Hepatocyte (in vitro differentiated cells): ENCODE results near the gene COA1.

Experiments used
- EZH2 ChIP-seq: fragments of 200-600 bp; sonication (generic); IDR thresholded peaks from 2 replicates; pipeline ENCODE4 v1.6.1; 2016; ENCODE audit warnings: antibody characterized with exemption, mild to moderate bottlenecking, borderline replicate concordance
- TF ChIP-seq, protein P1 (sequence below): fragments of 200-600 bp; sonication (generic); IDR thresholded peaks from 2 replicates; pipeline ENCODE4 v1.5.1; 2016; ENCODE audit warnings: antibody characterized with exemption, mild to moderate bottlenecking; ENCODE audit not compliant: poor library complexity

DNA sequence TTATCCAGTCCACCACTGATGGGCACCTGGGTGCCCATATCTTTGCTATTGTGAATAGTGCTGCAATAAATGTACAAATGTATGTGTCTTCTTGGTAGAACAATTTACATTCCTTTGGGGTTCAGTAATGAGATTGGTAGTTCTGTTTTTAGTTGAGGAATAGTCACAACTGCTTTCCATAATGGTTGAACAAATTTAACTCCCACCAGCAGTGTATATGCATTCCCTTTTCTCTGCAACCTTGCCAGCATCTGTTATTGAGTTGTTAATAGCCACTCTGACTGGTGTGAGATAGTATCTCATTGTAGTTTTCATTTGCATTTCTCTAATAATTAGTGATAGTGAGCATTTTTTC is 27.8 kb downstream of the COA1 start:
- TF ChIP-seq, protein P1, sequence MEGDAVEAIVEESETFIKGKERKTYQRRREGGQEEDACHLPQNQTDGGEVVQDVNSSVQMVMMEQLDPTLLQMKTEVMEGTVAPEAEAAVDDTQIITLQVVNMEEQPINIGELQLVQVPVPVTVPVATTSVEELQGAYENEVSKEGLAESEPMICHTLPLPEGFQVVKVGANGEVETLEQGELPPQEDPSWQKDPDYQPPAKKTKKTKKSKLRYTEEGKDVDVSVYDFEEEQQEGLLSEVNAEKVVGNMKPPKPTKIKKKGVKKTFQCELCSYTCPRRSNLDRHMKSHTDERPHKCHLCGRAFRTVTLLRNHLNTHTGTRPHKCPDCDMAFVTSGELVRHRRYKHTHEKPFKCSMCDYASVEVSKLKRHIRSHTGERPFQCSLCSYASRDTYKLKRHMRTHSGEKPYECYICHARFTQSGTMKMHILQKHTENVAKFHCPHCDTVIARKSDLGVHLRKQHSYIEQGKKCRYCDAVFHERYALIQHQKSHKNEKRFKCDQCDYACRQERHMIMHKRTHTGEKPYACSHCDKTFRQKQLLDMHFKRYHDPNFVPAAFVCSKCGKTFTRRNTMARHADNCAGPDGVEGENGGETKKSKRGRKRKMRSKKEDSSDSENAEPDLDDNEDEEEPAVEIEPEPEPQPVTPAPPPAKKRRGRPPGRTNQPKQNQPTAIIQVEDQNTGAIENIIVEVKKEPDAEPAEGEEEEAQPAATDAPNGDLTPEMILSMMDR, result no peak
- TF ChIP-seq EZH2, result no peak
